Tibial nerve (tissue), 4 donors: ENCODE results near the gene PTGER4. TPM values are rescaled to one million over a fixed set of nuclear protein-coding genes. Genes with fewer than 3 reads are reported as not detected.

ENCODE experiments used
- DNase-seq, 2 donors: peaks; one replicate each; pipeline ENCODE4 v3.0.0-alpha.2; 2019; ENCODE audit warnings: low spot score in 2 of 2
- H3K27ac ChIP-seq, 4 donors: fragments of 200-600 bp; sonication (generic) in 3 of 4; one replicate each; pipeline ENCODE4 v1.5.1; 2017 to 2019; ENCODE audit warnings: mild to moderate bottlenecking in 1 of 4
- H3K27me3 ChIP-seq, 2 donors: fragments of 200-600 bp; sonication (generic) in 1 of 2; one replicate each; pipeline versions ENCODE4 v1.5.1 to v1.6.0; 2017 to 2019
- H3K36me3 ChIP-seq, 3 donors: fragments of 200-600 bp; sonication (generic); one replicate each; pipeline ENCODE4 v1.5.1; 2018 to 2019
- H3K4me1 ChIP-seq, 4 donors: fragments of 200-600 bp; sonication (generic) in 3 of 4; one replicate each; pipeline ENCODE4 v1.5.1; 2017 to 2019
- H3K4me3 ChIP-seq, 4 donors: fragments of 200-600 bp; sonication (generic) in 3 of 4; one replicate each; pipeline ENCODE4 v1.5.1; 2017 to 2019; ENCODE audit warnings: mild to moderate bottlenecking in 1 of 4, moderate library complexity in 1 of 4
- H3K9me3 ChIP-seq, 4 donors: fragments of 200-600 bp; sonication (generic) in 3 of 4; one replicate each; pipeline ENCODE4 v1.5.1; 2017 to 2019
- CTCF ChIP-seq, 5 experiments: fragments of 200-600 bp in 3 of 5; fragments of 450-650 bp in 2 of 5; sonication (generic) in 3 of 5; IDR thresholded peaks; one replicate each; pipeline ENCODE4 v1.5.1; 2016 to 2019; ENCODE audit warnings: antibody characterized with exemption in 5 of 5, mild to moderate bottlenecking in 3 of 5, moderate library complexity in 2 of 5
- EP300 ChIP-seq, 2 donors: sonication (generic); formaldehyde crosslinking; IDR thresholded peaks; one replicate each; pipeline ENCODE4 v1.6.1; 2017; ENCODE audit warnings: antibody characterized with exemption in 2 of 2, mild to moderate bottlenecking in 1 of 2
- POLR2A ChIP-seq, 2 donors: fragments of 450-650 bp; IDR thresholded peaks; one replicate each; pipeline ENCODE4 v1.6.1; 2017; ENCODE audit warnings: antibody characterized with exemption in 2 of 2, mild to moderate bottlenecking in 2 of 2, moderate library complexity in 2 of 2
- WGBS, 2 donors: methylation state at CpG; one replicate each; pipeline ENCODE4 v1.1.5; 2018; 5-methylcytosine and 5-hydroxymethylcytosine counted together
- total RNA-seq, 4 donors: library from RNA; depleted of rRNA; stranded (reverse); fragments of >200 nt; gene quantifications; one replicate each; pipeline ENCODE4 v1.1.0, GENCODE V29; 2016

PTGER4 gene
- total RNA-seq, 4 donors from 2014 or later = 21.6 to 72.3 (median 57.0) TPM

GRCh38 chr5:40646266-40646665 lies 33.4 kb upstream of the PTGER4 start:
- Histone ChIP-seq H3K27me3 (no peaks in the 10 kb centered on the region), H3K27ac (no peak overlapping the region), H3K36me3 (no peaks in the 10 kb centered on the region), H3K4me1 (no peaks in the 10 kb centered on the region), H3K9me3 (peaks cover 0 to 7% (median 0%) of the 10 kb centered on the region in 4 donors), H3K4me3 (no peak overlapping the region)
- DNase-seq = no peak
- TF ChIP-seq POLR2A (IDR thresholded peaks at IDR 0.05) (no peak), EP300 (IDR thresholded peaks at IDR 0.05) (no peak), CTCF (IDR thresholded peaks at IDR 0.05) (no peak)
- 35 to 41% methylated on average over 3 of the region's 3 CpGs for WGBS, 2 donors

GRCh38 chr5:40648150-40648549 lies 31.6 kb upstream of the PTGER4 start:
- H3K9me3 ChIP-seq = no peaks in the 10 kb centered on the region
- H3K27ac ChIP-seq = no peak overlapping the region
- no peaks in the 10 kb centered on the region for H3K36me3 ChIP-seq
- DNase-seq = no peak
- no peak overlapping the region for H3K4me3 ChIP-seq
- no peak for TF ChIP-seq EP300 (IDR thresholded peaks at IDR 0.05)
- TF ChIP-seq CTCF (IDR thresholded peaks at IDR 0.05) = no peak
- TF ChIP-seq POLR2A (IDR thresholded peaks at IDR 0.05) = no peak
- WGBS, 2 donors = 86 to 88% methylated on average over 1 of the region's 1 CpG
- H3K27me3 ChIP-seq = no peaks in the 10 kb centered on the region
- H3K4me1 ChIP-seq = no peaks in the 10 kb centered on the region

GRCh38 chr5:40649463-40650030 lies 30.2 kb upstream of the PTGER4 start:
- no peak overlapping the region for H3K27ac ChIP-seq
- no peaks in the 10 kb centered on the region for H3K4me1 ChIP-seq
- no peaks in the 10 kb centered on the region for H3K27me3 ChIP-seq
- no peaks in the 10 kb centered on the region for H3K36me3 ChIP-seq
- no peak for DNase-seq
- no peak overlapping the region for H3K4me3 ChIP-seq
- WGBS, 2 donors = 72 to 77% methylated on average over 4 of the region's 4 CpGs
- no peak for TF ChIP-seq EP300 (IDR thresholded peaks at IDR 0.05)
- TF ChIP-seq POLR2A (IDR thresholded peaks at IDR 0.05) = no peak
- TF ChIP-seq CTCF (IDR thresholded peaks at IDR 0.05) = no peak
- H3K9me3 ChIP-seq = no peaks in the 10 kb centered on the region

- no peaks in the 10 kb centered on the region for H3K9me3 ChIP-seq
- TF ChIP-seq CTCF (IDR thresholded peaks at IDR 0.05) = no peak
- 89 to 97% methylated on average over 3 of the region's 3 CpGs for WGBS, 2 donors
- H3K4me3 ChIP-seq = no peak overlapping the region
- H3K4me1 ChIP-seq = no peaks in the 10 kb centered on the region
- no peak for DNase-seq
- no peak overlapping the region for H3K27ac ChIP-seq
- no peaks in the 10 kb centered on the region for H3K27me3 ChIP-seq
- H3K36me3 ChIP-seq = no peaks in the 10 kb centered on the region
Observed at GRCh38 chr5:40651201-40651600, 28.5 kb upstream of the PTGER4 start.

- no peak for TF ChIP-seq EP300 (IDR thresholded peaks at IDR 0.05)
- TF ChIP-seq CTCF (IDR thresholded peaks at IDR 0.05) = no peak
- TF ChIP-seq POLR2A (IDR thresholded peaks at IDR 0.05) = no peak
- Histone ChIP-seq H3K27ac (no peak overlapping the region), H3K27me3 (no peaks in the 10 kb centered on the region), H3K4me3 (no peak overlapping the region), H3K36me3 (no peaks in the 10 kb centered on the region), H3K9me3 (no peaks in the 10 kb centered on the region), H3K4me1 (no peaks in the 10 kb centered on the region)
- 82 to 84% methylated on average over 8 of the region's 8 CpGs for WGBS, 2 donors
- no peak for DNase-seq
Observed at GRCh38 chr5:40652441-40653220, 27.1 kb upstream of the PTGER4 start.
